ENCODE results near the gene EEF1E1. TPM values are rescaled to one million over a fixed set of nuclear protein-coding genes. Genes with fewer than 3 reads are reported as not detected.

Gene EEF1E1
- total RNA-seq, 2 donors from 2014 or later = 9.8 to 21.7 TPM

- TF ChIP-seq, protein P1, sequence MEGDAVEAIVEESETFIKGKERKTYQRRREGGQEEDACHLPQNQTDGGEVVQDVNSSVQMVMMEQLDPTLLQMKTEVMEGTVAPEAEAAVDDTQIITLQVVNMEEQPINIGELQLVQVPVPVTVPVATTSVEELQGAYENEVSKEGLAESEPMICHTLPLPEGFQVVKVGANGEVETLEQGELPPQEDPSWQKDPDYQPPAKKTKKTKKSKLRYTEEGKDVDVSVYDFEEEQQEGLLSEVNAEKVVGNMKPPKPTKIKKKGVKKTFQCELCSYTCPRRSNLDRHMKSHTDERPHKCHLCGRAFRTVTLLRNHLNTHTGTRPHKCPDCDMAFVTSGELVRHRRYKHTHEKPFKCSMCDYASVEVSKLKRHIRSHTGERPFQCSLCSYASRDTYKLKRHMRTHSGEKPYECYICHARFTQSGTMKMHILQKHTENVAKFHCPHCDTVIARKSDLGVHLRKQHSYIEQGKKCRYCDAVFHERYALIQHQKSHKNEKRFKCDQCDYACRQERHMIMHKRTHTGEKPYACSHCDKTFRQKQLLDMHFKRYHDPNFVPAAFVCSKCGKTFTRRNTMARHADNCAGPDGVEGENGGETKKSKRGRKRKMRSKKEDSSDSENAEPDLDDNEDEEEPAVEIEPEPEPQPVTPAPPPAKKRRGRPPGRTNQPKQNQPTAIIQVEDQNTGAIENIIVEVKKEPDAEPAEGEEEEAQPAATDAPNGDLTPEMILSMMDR (IDR thresholded peaks at IDR 0.05) = no peak
- no peak for DNase-seq
- Histone ChIP-seq H3K27ac (no peak overlapping the region), H3K27me3 (no peaks in the 10 kb centered on the region), H3K4me1 (no peaks in the 10 kb centered on the region), H3K9ac (ENCODE audit: low read depth in 2 of 2, low read length in 2 of 2) (no peak overlapping the region), H3K36me3 (no peaks in the 10 kb centered on the region), H3K9me3 (no peaks in the 10 kb centered on the region), H3K4me3 (no peak overlapping the region)
- intact Hi-C loops (cut with DNase I) = no loop called here
These were observed 26.6 kb downstream of the EEF1E1 start for GRCh38 chr6:8075704-8076103.

- TF ChIP-seq, protein P1 (IDR thresholded peaks at IDR 0.05) = no peak
- intact Hi-C loops (cut with DNase I) = no loop called here
- Histone ChIP-seq H3K9me3 (no peaks in the 10 kb centered on the region), H3K27ac (no peak overlapping the region), H3K9ac (ENCODE audit: low read depth in 2 of 2, low read length in 2 of 2) (no peak overlapping the region), H3K4me3 (no peak overlapping the region), H3K4me1 (no peaks in the 10 kb centered on the region), H3K27me3 (no peaks in the 10 kb centered on the region), H3K36me3 (no peaks in the 10 kb centered on the region)
- no peak for DNase-seq
These were observed 27.2 kb downstream of the EEF1E1 start for GRCh38 chr6:8075185-8075584.

GRCh38 chr6:8074213-8074612 lies 28.1 kb downstream of the EEF1E1 start:
- Histone ChIP-seq H3K27ac (no peak overlapping the region), H3K4me3 (no peak overlapping the region), H3K9ac (ENCODE audit: low read depth in 2 of 2, low read length in 2 of 2) (no peak overlapping the region), H3K36me3 (no peaks in the 10 kb centered on the region), H3K9me3 (no peaks in the 10 kb centered on the region), H3K27me3 (no peaks in the 10 kb centered on the region), H3K4me1 (no peaks in the 10 kb centered on the region)
- intact Hi-C loops (cut with DNase I) = no loop called here
- TF ChIP-seq, protein P1 (IDR thresholded peaks at IDR 0.05) = no peak
- DNase-seq = no peak

DNA sequence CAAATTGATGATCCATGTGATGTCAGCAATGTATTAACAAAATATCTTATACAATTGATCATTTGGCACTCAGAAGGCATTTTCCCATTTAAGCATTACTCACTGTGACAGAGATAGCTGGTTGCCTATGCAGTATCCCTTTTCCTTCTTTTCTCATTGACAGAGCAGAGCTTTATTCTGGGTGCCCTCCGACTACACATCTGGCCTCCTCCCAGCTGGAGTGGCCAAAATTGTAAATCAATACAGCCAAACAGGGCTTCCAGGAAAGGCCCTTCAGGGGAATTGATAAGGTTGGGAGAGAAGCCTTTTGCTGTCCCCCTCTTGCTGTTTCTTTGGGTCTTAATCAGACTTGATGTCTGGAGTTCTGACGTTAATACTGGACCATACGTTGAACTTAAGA lies 28.6 kb downstream of the EEF1E1 start:
- no peaks in the 10 kb centered on the region for H3K4me1 ChIP-seq
- no peak overlapping the region for H3K4me3 ChIP-seq
- H3K9me3 ChIP-seq = no peaks in the 10 kb centered on the region
- no peak overlapping the region for H3K9ac ChIP-seq (ENCODE audit: low read depth in 2 of 2, low read length in 2 of 2)
- intact Hi-C loops (cut with DNase I) = no loop called here
- H3K27me3 ChIP-seq = no peaks in the 10 kb centered on the region
- no peak for DNase-seq
- TF ChIP-seq, protein P1 (IDR thresholded peaks at IDR 0.05) = no peak
- no peaks in the 10 kb centered on the region for H3K36me3 ChIP-seq
- no peak overlapping the region for H3K27ac ChIP-seq

DNA sequence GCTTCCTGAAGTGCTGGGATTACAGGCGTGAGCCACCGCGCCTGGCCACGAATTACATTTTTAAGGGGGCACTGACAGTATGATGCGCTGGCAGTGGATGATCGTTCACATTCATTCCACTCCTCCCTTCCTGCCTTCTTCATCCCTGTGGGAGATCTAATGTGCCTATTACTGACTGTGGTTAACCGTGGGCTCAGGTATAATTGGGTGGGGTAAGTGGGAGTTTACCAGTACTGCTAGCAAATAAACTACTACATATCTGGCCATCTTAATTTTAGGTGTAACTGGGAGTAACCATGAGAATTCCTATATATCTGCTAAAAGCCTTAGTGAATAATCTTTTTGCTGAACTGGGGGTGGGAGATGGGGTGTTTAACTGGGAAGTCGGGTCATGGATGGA lies 31.6 kb downstream of the EEF1E1 start:
- TF ChIP-seq, protein P1 (IDR thresholded peaks at IDR 0.05) = no peak
- Histone ChIP-seq H3K27me3 (no peaks in the 10 kb centered on the region), H3K4me1 (no peaks in the 10 kb centered on the region), H3K9me3 (no peaks in the 10 kb centered on the region), H3K4me3 (no peak overlapping the region), H3K27ac (no peak overlapping the region), H3K9ac (ENCODE audit: low read depth in 2 of 2, low read length in 2 of 2) (no peak overlapping the region), H3K36me3 (no peaks in the 10 kb centered on the region)
- intact Hi-C loops (cut with DNase I) = no loop called here
- DNase-seq = no peak

Data from colonic mucosa (tissue), 4 donors.